Chondrocyte (in vitro differentiated cells): Measurements from ENCODE around the gene LMOD3. TPM values are rescaled to one million over a fixed set of nuclear protein-coding genes. Genes with fewer than 3 reads are reported as not detected.
A peak's percentile ranks its signal among the peaks of the same experiment; 100 is the strongest.

Source experiments
- DNase-seq: peaks from one replicate; pipeline ENCODE4 v3.0.0; 2021; ENCODE audit warnings: mixed read lengths, low spot score
- H3K27ac Mint-ChIP-seq: one replicate; pipeline ENCODE4 v1.8.0; 2021; ENCODE audit warnings: mild to moderate bottlenecking, moderate library complexity, mixed read lengths; ENCODE audit not compliant: unreplicated experiment
- H3K27me3 Mint-ChIP-seq: 2 replicates; pipeline ENCODE4 v1.8.0; 2021; ENCODE audit warnings: low read depth, mixed read lengths
- H3K36me3 Mint-ChIP-seq: 2 replicates; pipeline ENCODE4 v1.8.0; 2021; ENCODE audit warnings: low read depth, mixed read lengths
- H3K4me1 Mint-ChIP-seq: 2 replicates; pipeline ENCODE4 v1.8.0; 2021; ENCODE audit warnings: low read depth, mild to moderate bottlenecking, mixed read lengths
- H3K4me3 Mint-ChIP-seq: one replicate; pipeline ENCODE4 v1.8.0; 2021; ENCODE audit warnings: mild to moderate bottlenecking, moderate library complexity, mixed read lengths; ENCODE audit not compliant: unreplicated experiment
- H3K9me3 Mint-ChIP-seq: 2 replicates; pipeline ENCODE4 v1.8.0; 2021; ENCODE audit warnings: low read depth, mixed read lengths
- CTCF ChIP-seq: fragments of 200-600 bp; sonication (generic); IDR thresholded peaks from 2 replicates; pipeline ENCODE4 v1.5.0; 2021; ENCODE audit warnings: antibody characterized with exemption, mild to moderate bottlenecking, moderate library complexity
- total RNA-seq: library from RNA; stranded (reverse); gene quantifications from 3 replicates; pipeline ENCODE4 v1.2.1, GENCODE V29; 2021

Gene LMOD3
- total RNA-seq, 1 donor from 2014 or later, result not detected

GRCh38 chr3:69128509-69128908 lies 6.1 kb upstream of the LMOD3 start:
- Mint-ChIP-seq H3K4me1 (no peaks in the 10 kb centered on the region), H3K27ac (no peak overlapping the region), H3K9me3 (no peaks in the 10 kb centered on the region), H3K27me3 (no peaks in the 10 kb centered on the region), H3K36me3 (no peaks in the 10 kb centered on the region), H3K4me3 (no peak overlapping the region)
- DNase-seq, result no peak
- no peak for TF ChIP-seq CTCF

GRCh38 chr3:69126999-69127398 lies 4.6 kb upstream of the LMOD3 start:
- no peaks in the 10 kb centered on the region for H3K27me3 Mint-ChIP-seq
- no peaks in the 10 kb centered on the region for H3K9me3 Mint-ChIP-seq
- H3K36me3 Mint-ChIP-seq, result no peaks in the 10 kb centered on the region
- H3K4me1 Mint-ChIP-seq, result peaks cover 1% of the 10 kb centered on the region
- no peak overlapping the region for H3K27ac Mint-ChIP-seq
- no peak for TF ChIP-seq CTCF
- no peak for DNase-seq
- no peak overlapping the region for H3K4me3 Mint-ChIP-seq

GRCh38 chr3:69126216-69126615 lies 3.8 kb upstream of the LMOD3 start:
- H3K36me3 Mint-ChIP-seq, result no peaks in the 10 kb centered on the region
- DNase-seq, result no peak
- no peak overlapping the region for H3K27ac Mint-ChIP-seq
- H3K9me3 Mint-ChIP-seq, result no peaks in the 10 kb centered on the region
- H3K4me1 Mint-ChIP-seq, result peaks cover 5% of the 10 kb centered on the region
- no peaks in the 10 kb centered on the region for H3K27me3 Mint-ChIP-seq
- no peak overlapping the region for H3K4me3 Mint-ChIP-seq
- no peak for TF ChIP-seq CTCF

GRCh38 chr3:69121950-69122349 lies 445 bp downstream of the LMOD3 start:
- Mint-ChIP-seq H3K4me1 (peaks cover 5% of the 10 kb centered on the region), H3K9me3 (no peaks in the 10 kb centered on the region), H3K27ac (no peak overlapping the region), H3K4me3 (peak overlapping the region; percentile 15), H3K27me3 (no peaks in the 10 kb centered on the region), H3K36me3 (no peaks in the 10 kb centered on the region)
- DNase-seq, result no peak
- no peak for TF ChIP-seq CTCF

GRCh38 chr3:69121513-69121912 lies 882 bp downstream of the LMOD3 start:
- no peak for DNase-seq
- no peak overlapping the region for H3K4me3 Mint-ChIP-seq
- H3K27ac Mint-ChIP-seq, result no peak overlapping the region
- H3K36me3 Mint-ChIP-seq, result no peaks in the 10 kb centered on the region
- H3K4me1 Mint-ChIP-seq, result peaks cover 5% of the 10 kb centered on the region
- TF ChIP-seq CTCF, result no peak
- no peaks in the 10 kb centered on the region for H3K27me3 Mint-ChIP-seq
- H3K9me3 Mint-ChIP-seq, result no peaks in the 10 kb centered on the region
